Testis (tissue), 2 donors: ENCODE results near the gene DDI2.

Experiments
- POLR2A ChIP-seq: fragments of 450-650 bp; IDR thresholded peaks from one replicate; pipeline ENCODE4 v1.6.1; 2017; ENCODE audit warnings: antibody characterized with exemption, mild to moderate bottlenecking, moderate library complexity
- TF ChIP-seq, protein P1 (sequence below), 3 experiments: fragments of 450-650 bp in 2 of 3; fragments of 200-600 bp in 1 of 3; sonication (generic) in 1 of 3; IDR thresholded peaks; one replicate each; pipeline ENCODE4 v1.5.1; 2016 to 2019; ENCODE audit warnings: antibody characterized with exemption in 3 of 3, mild to moderate bottlenecking in 2 of 3, moderate library complexity in 1 of 3

DNA sequence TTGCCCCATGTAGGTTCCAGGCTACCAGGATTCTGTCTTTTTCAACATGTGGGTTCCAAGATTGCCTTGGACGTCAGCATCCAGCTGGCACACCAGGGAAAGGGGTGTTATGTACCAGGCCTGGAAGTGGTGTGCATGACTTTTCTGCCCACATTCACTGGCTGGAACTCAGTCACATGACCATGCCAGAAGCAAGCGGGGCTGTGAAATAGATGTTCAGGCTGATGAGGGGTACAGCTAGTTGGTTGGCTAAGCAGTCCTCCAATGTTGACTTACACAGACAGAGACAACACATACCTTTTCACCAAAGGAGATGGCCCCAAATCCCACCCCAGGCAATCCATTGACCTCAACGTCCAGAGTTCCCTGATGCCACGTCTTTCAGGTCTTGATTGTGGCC lies 52.6 kb downstream of the DDI2 start:
- TF ChIP-seq, protein P1, sequence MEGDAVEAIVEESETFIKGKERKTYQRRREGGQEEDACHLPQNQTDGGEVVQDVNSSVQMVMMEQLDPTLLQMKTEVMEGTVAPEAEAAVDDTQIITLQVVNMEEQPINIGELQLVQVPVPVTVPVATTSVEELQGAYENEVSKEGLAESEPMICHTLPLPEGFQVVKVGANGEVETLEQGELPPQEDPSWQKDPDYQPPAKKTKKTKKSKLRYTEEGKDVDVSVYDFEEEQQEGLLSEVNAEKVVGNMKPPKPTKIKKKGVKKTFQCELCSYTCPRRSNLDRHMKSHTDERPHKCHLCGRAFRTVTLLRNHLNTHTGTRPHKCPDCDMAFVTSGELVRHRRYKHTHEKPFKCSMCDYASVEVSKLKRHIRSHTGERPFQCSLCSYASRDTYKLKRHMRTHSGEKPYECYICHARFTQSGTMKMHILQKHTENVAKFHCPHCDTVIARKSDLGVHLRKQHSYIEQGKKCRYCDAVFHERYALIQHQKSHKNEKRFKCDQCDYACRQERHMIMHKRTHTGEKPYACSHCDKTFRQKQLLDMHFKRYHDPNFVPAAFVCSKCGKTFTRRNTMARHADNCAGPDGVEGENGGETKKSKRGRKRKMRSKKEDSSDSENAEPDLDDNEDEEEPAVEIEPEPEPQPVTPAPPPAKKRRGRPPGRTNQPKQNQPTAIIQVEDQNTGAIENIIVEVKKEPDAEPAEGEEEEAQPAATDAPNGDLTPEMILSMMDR (IDR thresholded peaks at IDR 0.05): no peak
- TF ChIP-seq POLR2A: no peak
